ENCODE data around the gene LRBA. TPM values are rescaled to one million over a fixed set of nuclear protein-coding genes. Genes with fewer than 3 reads are reported as not detected.

LRBA gene
- total and polyA plus RNA-seq, 9 of the 15 experiments (the other 6 are each of a cell fraction or from before 2014, with no cell fraction given) = 24.2 to 88.7 (median 59.7) TPM

GRCh38 chr4:151031831-151032605 is 16.9 kb upstream of the LRBA start (continued):
- TF ChIP-seq EWSR1 (IDR thresholded peaks at IDR 0.05; ENCODE audit: borderline replicate concordance, low read depth, partially characterized antibody) (no peak), ZKSCAN3 (CRISPR knock-in tag; IDR thresholded peaks at IDR 0.05) (no peak), ZNF77 (CRISPR knock-in tag; IDR thresholded peaks at IDR 0.05) (no peak), ZNF655 (CRISPR knock-in tag; IDR thresholded peaks at IDR 0.05) (no peak), GABPA (tag; conservative IDR thresholded peaks at IDR 0.05; ENCODE audit: low read depth) (no peak), ZBTB17 (CRISPR knock-in tag; IDR thresholded peaks at IDR 0.05) (no peak), JUNB (CRISPR knock-in tag; conservative IDR thresholded peaks at IDR 0.05) (no peak), CC2D1A (IDR thresholded peaks at IDR 0.05) (0 out of 2 replicates have a peak, but pooled peaks have one; percentile 59), PHB2 (IDR thresholded peaks at IDR 0.05; ENCODE audit: low read depth) (0 out of 2 replicates have a peak, but pooled peaks have one; percentile 35), MAZ (CRISPR knock-in tag; conservative IDR thresholded peaks at IDR 0.05 in 1 of 2, IDR thresholded peaks at IDR 0.05 in 1 of 2) (peak in 1 of 2 experiments; percentile 14; a peak in 1 of 4 replicates), ZNF778 (CRISPR knock-in tag; IDR thresholded peaks at IDR 0.05) (no peak), MEF2D (tag; conservative IDR thresholded peaks at IDR 0.05; ENCODE audit: low read depth) (no peak), ZNF586 (CRISPR knock-in tag; conservative IDR thresholded peaks at IDR 0.05) (no peak), ARID3A (IDR thresholded peaks at IDR 0.05; ENCODE audit: borderline replicate concordance, low read depth, low read length) (peak; percentile 80; the same call in 1 of the 2 replicates), SMARCE1 (IDR thresholded peaks at IDR 0.05) (peak; percentile 93), KDM5B (IDR thresholded peaks at IDR 0.05; ENCODE audit: insufficient replicate concordance, low read depth, low read length) (no peak), BRF2 (IDR thresholded peaks at IDR 0.05; ENCODE audit: borderline replicate concordance, insufficient read depth, insufficient read length) (no peak), ZNF280A (IDR thresholded peaks at IDR 0.05; ENCODE audit: low read depth, partially characterized antibody) (no peak), GABPB2 (CRISPR knock-in tag; conservative IDR thresholded peaks at IDR 0.05) (no peak), RNF219 (CRISPR knock-in tag; IDR thresholded peaks at IDR 0.05) (no peak)

Data from K562 (cell line).